ENCODE measurements around the gene BCR.

The BCR gene

GRCh38 chr22:23182309-23183060 lies 2.2 kb downstream of the BCR start:
- DNase-seq (ENCODE audit: low read depth) = peak; percentile 67
- no peak for TF ChIP-seq CTCF (IDR thresholded peaks at IDR 0.05; ENCODE audit: insufficient read depth, low read depth, low read length, missing control alignments)
- H3K4me3 ChIP-seq (ENCODE audit: low read depth, low read length) = peak overlapping the region; percentile 55

DNA sequence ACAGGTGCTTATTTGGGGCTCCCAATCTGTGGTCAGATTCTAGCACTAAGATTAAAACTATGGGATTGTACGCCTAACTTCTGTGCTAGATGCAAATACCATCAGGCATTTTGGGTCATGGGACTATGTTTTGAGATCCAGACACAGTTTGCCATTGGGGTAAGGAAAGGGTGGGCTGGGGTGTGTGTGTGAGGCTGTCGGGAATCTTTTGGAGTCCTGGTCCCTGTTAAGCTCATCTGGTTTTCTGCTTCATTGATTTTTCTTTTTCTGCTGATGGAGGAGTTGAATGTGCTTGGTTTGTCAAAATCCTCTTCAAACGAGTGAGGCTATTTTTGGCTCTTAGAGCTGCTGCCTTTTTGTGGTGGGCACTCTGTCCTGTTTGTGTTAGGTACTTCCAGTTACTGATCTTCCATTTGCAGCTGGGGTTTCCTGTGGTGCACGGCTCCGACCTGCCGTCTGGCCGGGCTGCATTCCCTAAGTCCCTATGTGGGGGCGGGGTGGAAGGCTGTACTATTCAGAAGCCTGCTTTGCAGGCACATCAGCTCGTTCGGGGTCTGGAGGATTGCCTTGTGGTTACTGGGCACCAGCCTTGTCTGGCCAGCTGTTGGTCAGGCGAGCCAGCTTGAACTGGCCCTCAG lies 2.9 kb downstream of the BCR start:
- no peak for TF ChIP-seq CTCF (IDR thresholded peaks at IDR 0.05; ENCODE audit: insufficient read depth, low read depth, low read length, missing control alignments)

DNA sequence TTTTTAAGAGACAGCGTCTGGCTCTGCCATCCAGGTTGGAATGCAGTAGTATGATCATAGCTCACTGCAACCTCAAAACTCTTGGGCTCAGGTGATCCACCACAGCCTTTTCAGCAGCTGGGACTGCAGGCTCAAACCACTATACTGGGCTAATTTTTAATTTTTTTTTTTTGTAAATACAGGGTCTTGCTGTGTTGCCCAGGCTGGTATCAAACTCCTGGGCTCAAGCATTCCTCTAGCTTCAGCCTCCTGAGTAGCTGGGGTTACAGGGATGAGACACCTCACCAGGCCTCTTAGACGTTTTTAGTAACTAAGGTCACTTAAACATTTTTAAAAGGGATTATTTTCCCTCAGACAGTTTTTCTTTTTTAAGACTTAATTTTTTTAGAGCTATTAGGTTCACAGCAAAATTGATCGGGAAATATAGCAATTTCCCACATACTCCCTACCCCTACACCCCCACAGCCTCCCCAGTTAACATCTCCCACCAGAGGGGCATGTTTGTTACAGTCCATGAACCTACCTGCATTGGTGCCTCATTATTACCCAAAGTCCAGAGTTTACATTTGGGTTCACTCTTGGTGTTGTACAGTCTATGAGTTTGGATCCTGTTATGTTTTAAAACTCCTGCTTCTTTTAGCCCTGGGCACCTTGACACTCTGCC lies 3.9 kb downstream of the BCR start:
- DNase-seq (ENCODE audit: low read depth) = no peak
- H3K4me3 ChIP-seq (ENCODE audit: low read depth, low read length) = no peak overlapping the region
- no peak for TF ChIP-seq CTCF (IDR thresholded peaks at IDR 0.05; ENCODE audit: insufficient read depth, low read depth, low read length, missing control alignments)

More for the DNA sequence above, 2.9 kb downstream of the BCR start:
- peak overlapping the region; percentile 55 for H3K4me3 ChIP-seq (ENCODE audit: low read depth, low read length)
- DNase-seq (ENCODE audit: low read depth) = no peak

DNA sequence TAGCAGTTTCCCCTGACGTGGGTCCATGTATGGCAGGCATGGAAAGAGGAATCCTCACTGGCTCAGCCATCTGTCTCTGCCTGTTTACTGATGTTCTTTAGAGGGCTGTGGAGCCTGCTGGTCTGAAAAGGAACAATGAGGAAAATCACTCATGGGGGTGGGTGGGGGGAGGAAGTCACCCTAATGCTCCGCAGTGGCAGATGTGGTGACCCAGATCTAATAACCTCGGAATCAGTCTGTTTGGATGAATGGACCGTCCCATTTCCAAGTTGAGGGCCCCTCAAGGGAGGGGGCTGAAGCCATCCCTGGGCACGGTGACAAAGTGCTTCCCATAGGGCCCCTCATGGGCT lies 4.4 kb downstream of the BCR start:
- H3K4me3 ChIP-seq (ENCODE audit: low read depth, low read length) = no peak overlapping the region
- DNase-seq (ENCODE audit: low read depth) = no peak
- no peak for TF ChIP-seq CTCF (IDR thresholded peaks at IDR 0.05; ENCODE audit: insufficient read depth, low read depth, low read length, missing control alignments)

DNA sequence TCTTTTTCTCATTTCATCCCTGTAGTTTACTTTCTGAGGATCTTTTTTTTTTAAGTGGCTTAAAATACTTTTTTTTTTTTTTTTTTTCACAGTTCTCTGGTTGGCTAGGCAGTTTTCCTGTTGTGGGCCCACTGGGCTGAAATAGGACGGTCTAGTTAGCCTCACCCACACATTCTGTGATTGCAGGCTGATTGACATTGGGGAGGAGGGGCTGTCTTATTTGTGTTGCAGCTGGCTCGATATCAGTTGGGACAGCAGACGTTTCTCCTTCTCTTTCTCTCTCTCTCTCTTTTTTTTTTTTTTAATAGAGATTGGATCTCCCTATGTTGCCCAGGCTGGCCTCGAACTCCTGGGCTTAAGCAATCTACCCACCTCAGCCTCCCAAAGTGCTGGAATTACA lies 6.9 kb downstream of the BCR start:
- DNase-seq (ENCODE audit: low read depth) = no peak
- TF ChIP-seq CTCF (IDR thresholded peaks at IDR 0.05; ENCODE audit: insufficient read depth, low read depth, low read length, missing control alignments) = no peak
- H3K4me3 ChIP-seq (ENCODE audit: low read depth, low read length) = no peak overlapping the region

DNA sequence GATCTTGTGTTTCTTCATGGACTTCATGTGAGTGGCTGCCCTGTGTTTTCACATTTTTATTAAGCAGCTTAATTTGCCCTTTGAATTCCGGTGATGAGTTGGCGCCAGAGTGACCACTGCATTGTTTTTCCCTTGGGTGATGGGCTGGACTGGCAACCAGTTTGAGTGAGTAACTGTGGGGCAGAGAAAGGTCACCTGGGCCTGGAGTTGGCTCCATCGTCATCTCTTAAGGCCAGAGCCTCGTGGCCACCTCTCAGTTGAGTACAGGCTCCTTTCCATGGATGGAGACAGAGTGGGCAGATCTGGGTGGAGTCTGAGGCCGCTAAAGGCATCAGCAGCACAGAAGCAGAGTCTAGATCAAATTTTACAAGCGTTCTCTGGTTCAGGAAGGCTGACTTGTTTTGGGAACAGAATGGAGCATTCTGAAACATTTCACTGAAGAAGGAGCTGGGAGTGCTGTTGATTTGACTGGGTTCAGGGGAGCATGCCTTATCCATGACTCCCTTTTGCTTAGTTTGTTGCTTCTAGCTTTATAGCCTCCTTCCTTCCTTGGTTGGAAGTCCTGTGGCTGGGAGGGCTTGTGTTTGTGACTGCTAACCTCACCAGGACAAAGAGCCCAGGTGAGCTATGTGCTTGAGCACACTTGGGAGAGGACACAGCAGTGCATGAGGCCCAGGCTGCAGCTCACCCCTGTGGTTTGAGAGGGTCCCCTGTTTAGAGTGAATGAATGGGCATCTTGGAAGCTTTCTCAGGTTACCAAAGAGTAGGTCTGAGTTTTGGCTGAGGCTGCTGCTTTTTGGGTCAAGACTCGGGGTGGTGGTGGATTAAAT lies 7.8 kb downstream of the BCR start:
- DNase-seq (ENCODE audit: low read depth) = no peak
- no peak overlapping the region for H3K4me3 ChIP-seq (ENCODE audit: low read depth, low read length)
- TF ChIP-seq CTCF (IDR thresholded peaks at IDR 0.05; ENCODE audit: insufficient read depth, low read depth, low read length, missing control alignments) = no peak

Measured in GM12865 (cell line).